HCT116 (cell line): ENCODE measurements around the gene ACO2.

Experiments
- CTCF ChIP-seq, 3 experiments: fragments of 200-600 bp in 1 of 3; sonication (generic) in 1 of 3; IDR thresholded peaks in 2 of 3; conservative IDR thresholded peaks in 1 of 3; 2 replicates each; pipeline ENCODE4 v1.5.1; 2012 to 2017; ENCODE audit warnings: low read depth in 2 of 3, low read length in 2 of 3, antibody characterized with exemption in 1 of 3, borderline replicate concordance in 1 of 3, control low read depth in 1 of 3, mild to moderate bottlenecking in 1 of 3, mixed read lengths in 1 of 3, mixed run types in 1 of 3, moderate library complexity in 1 of 3; ENCODE audit not compliant: insufficient read depth in 1 of 3
- JUND ChIP-seq: IDR thresholded peaks from 2 replicates; pipeline ENCODE4 v1.6.1; 2012
- POLR2AphosphoS5 ChIP-seq: IDR thresholded peaks from 2 replicates; pipeline ENCODE4 v1.6.1; 2011; ENCODE audit warnings: mild to moderate bottlenecking, low read depth, low read length, moderate library complexity
- RAD21 ChIP-seq: IDR thresholded peaks from 2 replicates; pipeline ENCODE4 v1.6.1; 2012; ENCODE audit warnings: low read depth, mild to moderate bottlenecking
- REST ChIP-seq: IDR thresholded peaks from 2 replicates; pipeline ENCODE4 v1.6.1; 2012; ENCODE audit warnings: low read depth
- SIN3A ChIP-seq: IDR thresholded peaks from 2 replicates; pipeline ENCODE4 v1.6.1; 2012; ENCODE audit warnings: low read depth
- ZFX ChIP-seq: fragments of 450-650 bp; IDR thresholded peaks from 2 replicates; pipeline ENCODE4 v1.6.1; 2017

GRCh38 chr22:41557401-41558240, 88.7 kb downstream of the ACO2 start:
- TF ChIP-seq SIN3A: no peak
- no peak for TF ChIP-seq RAD21
- TF ChIP-seq REST: no peak
- no peak for TF ChIP-seq CTCF (IDR thresholded peaks at IDR 0.05 in 2 of 3, conservative IDR thresholded peaks at IDR 0.05 in 1 of 3; ENCODE audit: borderline replicate concordance in 1 of 3, insufficient read depth in 1 of 3, low read depth in 2 of 3, low read length in 2 of 3)
- no peak for TF ChIP-seq POLR2AphosphoS5
- TF ChIP-seq JUND: no peak
- TF ChIP-seq ZFX: no peak
